Endometrial microvascular endothelial cells (primary cell): ENCODE data around the gene KRT33B. TPM values are rescaled to one million over a fixed set of nuclear protein-coding genes. Genes with fewer than 3 reads are reported as not detected.

ENCODE experiments used
- in situ Hi-C: cut with HindIII; loops from 2 replicates; pipeline ENCODE4 v1.10.0; 2017; ENCODE audit warnings: low sequenced_read_pairs, low pct_unique_long_range_greater_than_20kb; ENCODE audit errors: inconsistent ontology term
- total RNA-seq: library from RNA; depleted of rRNA; stranded (reverse); fragments of >200 nt; gene quantifications from one replicate; pipeline ENCODE4 v1.2.3, GENCODE V29; 2015; ENCODE audit errors: inconsistent ontology term

The KRT33B gene
- total RNA-seq, 1 donor from 2014 or later: not detected

DNA sequence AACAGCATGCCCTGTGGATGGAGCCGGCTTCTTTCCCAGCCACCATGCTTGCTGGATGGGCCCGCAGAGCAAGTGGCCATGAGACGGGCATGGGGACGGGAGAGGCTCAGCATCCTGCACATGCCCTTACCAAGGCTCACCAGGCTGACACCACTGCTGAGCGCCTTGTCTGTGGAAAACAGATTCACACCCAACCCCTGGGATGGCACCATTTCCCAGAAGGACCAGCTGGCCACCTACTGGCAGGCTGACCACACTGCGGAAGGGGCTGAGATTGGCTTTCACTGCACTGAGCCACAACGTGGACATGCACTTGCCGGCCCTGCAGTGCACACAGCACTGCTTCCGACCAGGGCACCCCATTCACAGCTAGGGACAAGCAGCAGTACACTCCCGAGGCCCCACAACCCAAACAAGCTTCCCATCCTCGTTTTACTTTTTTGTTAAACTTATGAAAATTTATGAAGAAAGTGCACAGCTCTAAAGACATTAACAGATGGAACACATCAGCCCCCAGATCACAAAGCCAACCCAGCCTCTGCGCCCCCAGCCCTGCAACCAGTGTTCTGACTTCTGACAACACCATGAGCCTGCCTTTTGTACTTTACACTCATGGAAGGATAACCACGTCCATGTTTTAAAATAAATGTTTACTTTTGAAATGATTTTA lies 40.2 kb downstream of the KRT33B start:
- in situ Hi-C loops: no loop called here

GRCh38 chr17:41328207-41328606 lies 41.4 kb downstream of the KRT33B start:
- in situ Hi-C loops: no loop called here

- in situ Hi-C loops: no loop called here
These were observed 42.0 kb downstream of the KRT33B start for GRCh38 chr17:41327411-41328120.

DNA sequence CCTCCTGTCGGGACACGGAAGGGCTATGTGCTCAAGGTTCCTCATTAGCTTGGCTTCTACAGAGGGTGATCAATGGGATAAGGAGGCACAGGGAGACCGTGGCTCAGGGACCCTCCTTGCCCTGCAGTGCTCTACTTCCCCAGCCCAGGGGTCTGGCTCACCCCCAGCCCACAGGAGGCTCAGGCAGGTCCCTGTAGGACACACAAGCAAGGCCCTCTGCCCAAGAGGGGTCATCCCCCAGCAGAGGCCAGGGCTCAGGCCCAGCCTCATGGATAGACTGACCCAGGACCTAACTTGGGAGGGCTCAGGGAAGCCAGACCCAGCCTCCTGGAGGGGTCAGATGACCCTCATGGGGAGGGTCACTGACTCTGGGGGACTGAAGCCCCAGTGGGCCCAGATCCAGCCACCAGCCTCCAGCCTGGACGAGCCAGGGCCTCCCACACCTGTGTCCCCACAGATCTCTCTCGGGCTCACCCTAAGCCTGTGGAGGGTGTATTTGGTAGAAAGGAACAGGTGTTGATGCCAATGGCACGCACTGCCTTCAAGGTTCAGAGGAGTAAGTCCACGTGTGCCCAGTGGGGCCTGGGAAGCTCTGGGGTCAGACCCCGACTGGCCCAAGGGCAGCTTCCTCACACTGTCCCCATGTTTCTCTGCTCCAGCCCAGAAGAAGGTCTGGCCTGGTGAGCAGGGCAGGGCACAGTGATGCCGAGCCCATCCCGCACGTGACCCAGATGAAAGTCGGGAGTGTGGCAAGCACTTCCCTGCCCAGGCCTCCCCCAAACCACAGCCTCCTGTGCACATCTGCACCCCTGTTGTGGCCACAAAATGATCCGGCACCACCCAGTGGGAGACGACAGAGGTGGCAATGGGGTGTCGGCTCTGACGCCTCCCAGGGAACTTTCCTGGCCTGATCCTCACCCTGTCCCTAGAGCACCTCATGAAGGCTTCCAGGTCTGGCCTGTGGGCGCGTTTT lies 43.2 kb downstream of the KRT33B start:
- in situ Hi-C loops: no loop called here

- in situ Hi-C loops: no loop called here
These were observed 44.0 kb downstream of the KRT33B start for GRCh38 chr17:41325611-41326010.

- in situ Hi-C loops: no loop called here
These were observed 44.5 kb downstream of the KRT33B start for GRCh38 chr17:41325126-41325525.

DNA sequence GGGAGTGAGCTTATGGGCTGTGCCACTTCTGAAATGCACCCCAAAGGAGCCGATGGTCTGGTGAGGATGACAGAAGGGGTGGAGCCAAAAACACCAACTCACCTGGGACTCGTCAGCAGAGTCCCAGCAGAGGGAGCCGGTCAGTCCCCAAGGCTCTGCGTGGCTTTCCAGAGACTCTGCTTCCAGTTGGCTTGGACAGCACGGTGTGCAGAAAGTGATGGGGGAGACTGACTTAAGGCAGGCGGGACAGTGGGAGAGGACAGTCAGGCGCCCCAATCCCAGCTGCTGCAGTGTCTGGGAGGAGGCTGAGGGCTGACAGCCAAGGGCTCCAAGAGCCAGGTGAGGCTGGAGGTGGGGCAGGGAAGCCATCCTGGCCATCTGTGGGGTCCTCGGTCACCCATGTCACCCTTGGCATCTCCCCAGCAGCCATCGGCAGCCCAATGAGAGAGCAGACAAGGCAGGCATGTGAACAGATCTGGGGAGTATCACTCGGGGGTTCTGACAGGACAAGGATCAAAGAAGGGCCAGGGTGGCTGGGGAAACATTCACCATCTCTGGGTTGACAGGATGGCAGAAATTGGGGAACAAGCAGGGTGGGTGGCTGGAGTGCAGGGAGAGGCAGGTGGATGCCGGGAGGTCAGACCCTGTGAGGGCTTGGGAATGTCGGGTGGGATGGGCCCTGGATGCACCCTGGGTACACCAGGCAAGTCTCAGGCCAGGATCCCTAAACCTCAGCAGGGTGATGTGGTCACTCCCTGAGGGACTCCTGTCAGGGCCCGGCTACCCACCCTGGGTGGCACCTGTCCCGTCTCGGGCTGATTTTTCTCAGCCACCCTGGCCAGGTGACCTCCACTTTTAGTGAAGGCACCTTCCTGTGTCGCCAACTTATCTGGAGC lies 45.2 kb downstream of the KRT33B start:
- in situ Hi-C loops: no loop called here

DNA sequence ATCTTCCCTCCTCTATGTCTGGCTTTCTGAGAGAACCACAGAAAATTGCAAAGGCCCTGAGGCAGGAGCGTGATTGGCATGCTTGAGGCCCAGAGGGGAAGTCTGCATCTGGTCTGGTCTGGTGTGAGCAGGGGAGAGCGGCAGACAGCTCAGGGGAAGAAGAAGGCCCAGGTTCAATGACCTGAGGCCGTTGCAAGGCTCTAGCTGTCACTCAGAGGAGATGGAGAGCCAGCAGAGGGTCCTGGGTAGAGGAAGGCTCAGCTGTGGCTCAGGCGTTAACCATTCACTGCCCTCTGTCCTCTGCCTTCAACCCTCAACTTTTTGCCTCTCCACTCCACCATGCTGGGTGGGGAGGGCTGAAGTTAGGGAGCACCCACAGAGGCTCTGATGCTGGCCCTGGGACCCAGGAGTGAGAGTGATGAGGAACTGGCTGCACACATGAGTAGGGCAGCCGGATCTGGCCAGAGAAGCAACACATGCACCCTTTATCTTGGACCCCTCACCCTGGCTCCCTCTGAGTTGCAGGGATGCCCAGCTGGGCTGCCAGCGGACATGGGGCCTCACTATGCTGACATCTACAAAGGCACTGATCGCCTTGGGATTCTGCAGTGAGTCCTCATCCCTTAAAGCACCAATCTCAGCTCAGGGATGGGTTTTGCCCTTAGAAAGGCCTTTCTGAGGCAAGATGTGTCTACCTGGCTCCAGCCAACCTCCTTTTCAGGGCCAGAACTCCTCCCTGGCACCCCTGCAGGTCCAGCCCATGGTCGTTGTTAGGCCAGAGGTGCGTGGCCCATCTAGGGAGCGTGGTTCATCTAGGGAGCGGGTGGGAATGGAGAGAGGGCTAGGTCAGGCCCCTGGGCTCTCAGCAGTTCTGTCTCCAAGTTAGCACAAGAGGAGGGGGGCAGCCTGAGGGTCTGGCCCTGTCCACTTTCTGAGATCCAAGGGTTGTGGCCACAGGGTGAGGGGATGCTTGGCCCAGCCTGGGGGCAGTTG lies 46.4 kb downstream of the KRT33B start:
- in situ Hi-C loops: no loop called here

GRCh38 chr17:41322094-41322902 lies 47.3 kb downstream of the KRT33B start:
- in situ Hi-C loops: no loop called here

DNA sequence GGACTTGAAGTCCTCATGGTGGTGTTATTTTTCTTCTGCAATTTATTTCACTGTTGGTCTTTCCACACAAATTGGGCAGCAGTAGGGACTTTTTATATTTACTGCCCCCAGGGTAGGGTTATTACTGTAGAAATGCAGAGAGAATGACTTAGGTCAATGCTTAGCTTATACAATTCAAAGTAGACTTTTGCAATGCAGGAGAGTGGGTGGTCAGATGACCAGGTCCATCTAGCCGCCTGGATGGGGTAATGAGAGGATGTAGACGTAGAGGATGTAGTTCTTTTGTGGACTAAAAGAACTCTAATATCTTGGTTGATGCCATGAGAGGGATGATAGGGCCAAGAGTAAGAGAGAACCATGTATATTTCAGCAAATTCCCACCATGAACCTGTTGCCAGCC lies 51.4 kb downstream of the KRT33B start:
- in situ Hi-C loops: no loop called here

DNA sequence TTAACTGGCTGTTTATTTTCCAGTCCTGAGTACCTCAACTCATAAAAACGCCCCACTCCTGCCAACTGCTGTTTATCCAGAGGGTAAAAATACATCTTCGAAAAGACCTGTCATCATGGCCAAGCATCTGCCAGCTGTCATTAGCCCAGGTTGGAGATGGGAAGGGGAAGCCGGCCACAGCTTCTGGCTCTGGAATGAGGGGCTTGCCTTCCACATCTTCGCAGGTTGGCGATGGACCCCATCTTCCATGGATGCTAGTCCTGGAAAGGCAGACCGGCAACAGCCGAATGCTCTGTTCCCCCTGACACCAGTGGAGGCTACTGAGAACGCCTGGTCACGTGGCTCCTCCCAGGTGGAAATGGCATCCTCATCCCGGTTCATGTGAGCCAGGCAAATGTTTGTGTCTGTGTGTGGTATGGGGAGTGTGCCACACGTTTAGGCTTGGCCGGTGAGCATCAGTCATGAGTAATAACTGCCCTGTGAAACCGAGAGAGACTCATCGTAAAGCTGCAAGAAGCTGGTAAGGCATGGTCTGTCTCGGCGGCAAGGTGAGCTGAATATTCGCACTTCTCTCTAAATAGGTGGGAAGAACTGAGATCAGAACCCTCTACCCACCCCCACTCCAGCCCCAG lies 53.7 kb downstream of the KRT33B start:
- in situ Hi-C loops: no loop called here

DNA sequence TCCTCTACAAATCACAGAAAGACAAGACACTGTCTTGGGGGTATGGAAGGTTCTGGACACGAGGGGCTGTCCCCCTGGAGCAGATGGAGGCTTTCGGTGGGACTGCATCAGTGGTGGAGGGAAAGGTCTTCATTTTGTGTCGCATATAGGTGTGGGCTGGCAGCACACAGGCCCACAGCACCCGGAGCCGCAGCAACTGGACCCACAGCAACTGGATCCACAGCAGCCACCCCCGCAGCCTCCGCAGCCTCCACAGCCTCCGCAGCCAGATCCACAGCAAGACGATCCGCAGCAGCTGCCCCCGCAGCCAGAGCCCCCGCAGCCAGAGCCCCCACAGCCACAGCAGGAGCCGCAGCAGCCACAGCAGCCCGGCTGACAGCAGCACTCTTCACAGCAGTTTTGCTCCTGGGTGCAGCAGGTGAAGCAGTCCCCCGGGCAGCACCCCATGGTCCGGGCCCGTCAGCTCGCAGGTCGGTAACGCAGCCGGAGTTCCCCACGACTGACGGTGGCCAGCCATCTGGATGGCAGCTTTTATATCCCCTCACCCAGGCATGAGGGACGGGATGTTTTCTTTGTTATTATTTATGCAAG lies 54.3 kb downstream of the KRT33B start, which contains the start of gene KRTAP17-1:
Gene KRTAP17-1, minus strand, starts transcription at position 507 of the 591 bp plus-strand sequence. Its CDS starts 60 bp downstream, at position 447.
- in situ Hi-C loops: no loop called here
